ENCODE measurements around the gene GRIN2A.

GRCh38 chr16:9778849-9779248 is 403.4 kb downstream of the GRIN2A start:
- TF ChIP-seq ARNT (IDR thresholded peaks at IDR 0.05) (no peak), FOXA1 (IDR thresholded peaks at IDR 0.05) (no peak), FOXA1 (CRISPR knock-in tag; IDR thresholded peaks at IDR 0.05) (no peak), CTCF (CRISPR knock-in tag; IDR thresholded peaks at IDR 0.05) (no peak), SUZ12 (IDR thresholded peaks at IDR 0.05; ENCODE audit: low read depth, low read length) (no peak), MEF2D (CRISPR knock-in tag; IDR thresholded peaks at IDR 0.05) (no peak), ZNF784 (CRISPR knock-in tag; IDR thresholded peaks at IDR 0.05; ENCODE audit: borderline replicate concordance) (no peak)

Measured in HepG2 (cell line).